Neutrophil (primary cell): ENCODE results near the gene IFITM1.
"Not testable (repeated sequence)": the region's sequence is repeated elsewhere in the genome, so short reads cannot be mapped to it uniquely, and the experiment has no call there.

ENCODE experiments used
- H3K27ac ChIP-seq: fragments of 200-600 bp; sonication (generic); 2 replicates; pipeline ENCODE4 v1.5.1; 2016; ENCODE audit warnings: mild to moderate bottlenecking, moderate library complexity
- H3K27me3 ChIP-seq: fragments of 200-600 bp; sonication (generic); 2 replicates; pipeline ENCODE4 v1.6.0; 2016; ENCODE audit warnings: mild to moderate bottlenecking
- H3K36me3 ChIP-seq: fragments of 200-600 bp; sonication (generic); 2 replicates; pipeline ENCODE4 v1.5.1; 2017
- H3K4me1 ChIP-seq, 2 experiments: fragments of 200-600 bp in 1 of 2; sonication (generic) in 1 of 2; 1 replicate in 1 of 2; 2 replicates in 1 of 2; pipeline versions ENCODE4 v1.5.1 to v1.6.1; 2013 to 2016; ENCODE audit warnings: low read depth in 1 of 2, low read length in 1 of 2, mild to moderate bottlenecking in 1 of 2, moderate library complexity in 1 of 2; ENCODE audit not compliant: control insufficient read depth in 1 of 2, insufficient read depth in 1 of 2
- H3K4me3 ChIP-seq, 2 experiments: fragments of 200-600 bp in 1 of 2; sonication (generic) in 1 of 2; 1 replicate in 1 of 2; 2 replicates in 1 of 2; pipeline ENCODE4 v1.5.1; 2013 to 2016; ENCODE audit warnings: low read depth in 1 of 2, low read length in 1 of 2, mild to moderate bottlenecking in 1 of 2, moderate library complexity in 1 of 2
- H3K9me3 ChIP-seq: fragments of 200-600 bp; sonication (generic); 2 replicates; pipeline ENCODE4 v1.5.1; 2016
- CTCF ChIP-seq: fragments of 200-600 bp; sonication (generic); IDR thresholded peaks from 2 replicates; pipeline ENCODE4 v1.5.1; 2016; ENCODE audit warnings: antibody characterized with exemption

Gene IFITM1

GRCh38 chr11:329886-330253, 16.0 kb downstream of the IFITM1 start:
- TF ChIP-seq CTCF = no peak
- Histone ChIP-seq H3K36me3 (no peaks in the 10 kb centered on the region), H3K4me3 (no peak overlapping the region), H3K27me3 (no peaks in the 10 kb centered on the region), H3K4me1 (peaks cover 45 to 69% of the 10 kb centered on the region in 2 experiments), H3K27ac (no peak overlapping the region), H3K9me3 (no peaks in the 10 kb centered on the region)

- TF ChIP-seq CTCF = no peak
- H3K36me3 ChIP-seq = no peaks in the 10 kb centered on the region
- H3K27ac ChIP-seq = no peak overlapping the region
- no peaks in the 10 kb centered on the region for H3K9me3 ChIP-seq
- H3K27me3 ChIP-seq = no peaks in the 10 kb centered on the region
- peaks cover 45 to 66% of the 10 kb centered on the region in 2 experiments for H3K4me1 ChIP-seq
- H3K4me3 ChIP-seq = no peak overlapping the region
Measured at GRCh38 chr11:330307-330693, 16.5 kb downstream of the IFITM1 start.

GRCh38 chr11:330694-331357, 17.0 kb downstream of the IFITM1 start:
- Histone ChIP-seq H3K27ac (peak overlapping the region; percentile 13), H3K27me3 (no peaks in the 10 kb centered on the region), H3K9me3 (no peaks in the 10 kb centered on the region), H3K4me3 (peak overlapping the region in 1 of 2 experiments; percentile 36), H3K36me3 (no peaks in the 10 kb centered on the region), H3K4me1 (peaks cover 41 to 64% of the 10 kb centered on the region in 2 experiments)
- TF ChIP-seq CTCF = no peak

GRCh38 chr11:331358-332060, 17.7 kb downstream of the IFITM1 start:
- Histone ChIP-seq H3K27ac (no peak overlapping the region), H3K4me1 (peaks cover 40 to 64% of the 10 kb centered on the region in 2 experiments), H3K36me3 (no peaks in the 10 kb centered on the region), H3K9me3 (no peaks in the 10 kb centered on the region), H3K27me3 (no peaks in the 10 kb centered on the region), H3K4me3 (peak overlapping the region in 1 of 2 experiments; percentile 36)
- TF ChIP-seq CTCF = no peak

- H3K4me3 ChIP-seq = no peak overlapping the region
- no peak for TF ChIP-seq CTCF
- H3K27me3 ChIP-seq = no peaks in the 10 kb centered on the region
- no peaks in the 10 kb centered on the region for H3K36me3 ChIP-seq
- no peaks in the 10 kb centered on the region for H3K9me3 ChIP-seq
- H3K4me1 ChIP-seq = peaks cover 29 to 62% of the 10 kb centered on the region in 2 experiments
- no peak overlapping the region for H3K27ac ChIP-seq
Measured at GRCh38 chr11:332651-333480, 19.0 kb downstream of the IFITM1 start.

- peaks cover 22 to 53% of the 10 kb centered on the region in 2 experiments for H3K4me1 ChIP-seq
- H3K36me3 ChIP-seq = not testable (repeated sequence)
Measured at GRCh38 chr11:333616-334263, 19.9 kb downstream of the IFITM1 start.

More at GRCh38 chr11:333616-334263, 19.9 kb downstream of the IFITM1 start:
- not testable (repeated sequence) for H3K27ac ChIP-seq, H3K9me3 ChIP-seq, H3K4me3 ChIP-seq, H3K27me3 ChIP-seq
